Measurements from ENCODE around the gene SERPINB4.

- TF ChIP-seq CTCF (IDR thresholded peaks at IDR 0.05; ENCODE audit: insufficient read depth, low read length) (no peak), REST (IDR thresholded peaks at IDR 0.05; ENCODE audit: insufficient replicate concordance, low read depth) (no peak), POLR2AphosphoS5 (IDR thresholded peaks at IDR 0.05; ENCODE audit: low read depth) (no peak), SPI1 (IDR thresholded peaks at IDR 0.05; ENCODE audit: borderline replicate concordance, low read depth) (no peak), GABPA (IDR thresholded peaks at IDR 0.05; ENCODE audit: low read depth) (no peak)
Observed at GRCh38 chr18:63637703-63638102, 6.4 kb downstream of the SERPINB4 start.

Measured in HL-60 (cell line).